Hematopoietic multipotent progenitor cell treated with erythropoietin and hydrocortisone succinate and interleukin-3 and kit ligand, for 15 days (in vitro differentiated cells): Measurements from ENCODE around the gene STK16.

Experiments used
- DNase-seq: peaks from one replicate; pipeline ENCODE4 v3.0.0-alpha.2; 2015; ENCODE audit warnings: low spot score

STK16 gene

DNA sequence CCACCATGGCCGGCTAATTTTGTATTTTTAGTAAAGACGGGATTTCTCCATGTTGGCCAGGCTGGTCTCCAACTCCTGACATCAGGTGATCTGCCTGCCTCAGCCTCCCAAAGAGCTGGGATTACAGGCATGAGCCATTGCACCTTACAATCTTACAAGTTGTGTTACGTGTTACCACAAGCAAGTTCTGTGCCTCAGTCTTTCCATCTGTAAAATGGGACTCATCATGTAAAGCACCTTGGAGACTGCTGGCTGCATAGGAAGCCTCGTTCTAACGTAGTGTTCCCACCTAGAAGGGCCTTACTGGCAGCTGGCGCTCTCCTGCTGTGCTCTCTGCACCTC lies 43.9 kb downstream of the STK16 start:
- DNase-seq: no peak

DNA sequence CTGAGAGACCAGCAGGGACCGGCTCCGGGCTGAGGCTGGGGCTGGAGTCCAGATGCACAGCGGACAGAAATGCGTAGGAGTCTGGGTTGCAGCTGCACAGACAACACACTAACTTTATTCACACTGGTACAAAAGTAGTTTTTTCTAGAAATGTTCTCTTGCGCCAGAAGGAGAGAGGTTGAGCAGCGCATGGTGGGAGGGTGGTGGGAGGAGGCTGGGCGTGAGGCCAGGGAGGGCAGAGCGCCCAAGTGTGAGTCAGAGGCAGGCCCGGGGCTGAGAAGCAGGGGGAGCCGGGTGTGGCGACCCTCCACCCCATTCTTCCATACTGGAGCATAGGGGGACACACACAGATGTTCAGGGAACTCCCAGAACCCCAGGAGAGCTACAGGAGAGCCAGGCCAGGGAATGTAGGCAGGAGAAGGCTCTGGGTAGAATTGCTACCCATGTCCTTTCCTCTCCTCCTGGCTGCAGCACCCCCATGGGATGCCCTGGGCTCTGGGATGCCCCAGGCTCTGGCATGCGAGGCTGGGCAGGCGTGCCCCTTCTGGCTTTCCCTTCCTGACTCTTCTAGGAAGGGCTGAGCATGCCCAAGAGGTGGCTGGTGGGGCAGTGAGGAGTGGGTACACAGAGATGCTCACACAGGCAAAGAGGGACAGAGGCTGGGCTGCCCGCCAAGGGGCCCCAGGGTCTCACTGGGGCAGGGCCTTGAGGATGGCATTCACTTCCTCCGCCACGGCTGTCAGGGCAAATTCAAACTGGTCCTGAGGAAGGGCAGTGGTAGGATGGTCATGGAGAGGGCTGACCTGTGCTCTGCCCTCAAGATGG lies 44.5 kb downstream of the STK16 start:
- peak; percentile 79 for DNase-seq

DNA sequence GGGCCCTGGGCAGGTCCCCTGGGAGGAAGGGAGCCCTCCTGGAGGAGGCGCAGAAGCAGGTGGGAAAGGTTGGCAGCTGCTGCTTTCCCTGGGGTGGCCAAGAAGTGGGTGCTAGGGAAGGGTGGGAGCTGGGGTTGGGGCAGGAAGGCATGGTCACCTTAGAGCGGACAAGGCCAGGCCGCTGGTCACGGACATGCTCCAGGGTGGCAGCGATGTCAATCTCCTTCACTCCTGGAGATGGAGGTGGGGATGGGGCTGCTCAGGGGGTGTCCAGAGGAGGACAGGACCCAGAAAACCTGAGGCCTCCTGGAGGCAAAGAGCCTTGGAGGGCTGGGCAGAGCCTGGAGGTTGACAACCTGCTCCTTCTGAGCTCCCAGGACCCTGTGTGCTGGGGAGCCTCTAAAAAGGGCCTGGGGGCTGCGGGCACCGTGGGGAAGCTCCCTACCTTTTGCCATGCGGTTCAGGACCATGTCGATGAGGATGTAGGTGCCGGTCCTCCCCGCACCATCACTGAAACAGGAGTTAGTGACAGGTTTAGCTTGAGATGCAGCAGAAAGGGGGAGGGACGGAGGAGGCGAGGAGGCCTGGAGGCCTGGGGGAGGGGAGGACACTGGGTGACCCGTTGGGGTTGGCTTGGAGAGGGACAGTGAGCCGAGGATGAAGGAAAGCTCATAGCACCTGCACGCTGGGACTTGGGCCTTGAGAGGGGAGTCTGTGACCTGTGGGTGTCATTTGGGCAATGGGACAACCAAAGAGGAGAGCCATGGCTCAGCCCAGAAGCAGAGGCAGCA lies 45.3 kb downstream of the STK16 start:
- DNase-seq: no peak

DNA sequence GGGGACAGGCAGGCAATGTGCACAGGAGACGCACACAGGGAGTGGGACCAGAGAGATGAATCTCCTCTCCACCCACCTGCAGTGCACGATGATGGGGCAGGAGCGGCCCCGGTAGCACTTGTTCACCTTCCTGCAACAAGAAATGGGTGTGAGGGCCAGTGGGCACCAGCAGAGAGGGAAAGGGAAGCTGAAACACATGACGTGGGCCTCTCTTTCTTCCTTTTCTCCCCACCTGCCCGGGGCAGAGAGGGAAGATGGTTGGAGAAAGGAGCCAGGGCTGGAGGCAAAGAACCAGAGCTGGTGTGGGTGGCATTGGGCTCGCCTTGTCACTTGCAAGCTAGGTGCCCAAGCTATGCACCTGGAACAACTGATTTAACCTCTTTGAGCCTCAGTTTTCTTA lies 46.1 kb downstream of the STK16 start:
- DNase-seq: no peak

DNA sequence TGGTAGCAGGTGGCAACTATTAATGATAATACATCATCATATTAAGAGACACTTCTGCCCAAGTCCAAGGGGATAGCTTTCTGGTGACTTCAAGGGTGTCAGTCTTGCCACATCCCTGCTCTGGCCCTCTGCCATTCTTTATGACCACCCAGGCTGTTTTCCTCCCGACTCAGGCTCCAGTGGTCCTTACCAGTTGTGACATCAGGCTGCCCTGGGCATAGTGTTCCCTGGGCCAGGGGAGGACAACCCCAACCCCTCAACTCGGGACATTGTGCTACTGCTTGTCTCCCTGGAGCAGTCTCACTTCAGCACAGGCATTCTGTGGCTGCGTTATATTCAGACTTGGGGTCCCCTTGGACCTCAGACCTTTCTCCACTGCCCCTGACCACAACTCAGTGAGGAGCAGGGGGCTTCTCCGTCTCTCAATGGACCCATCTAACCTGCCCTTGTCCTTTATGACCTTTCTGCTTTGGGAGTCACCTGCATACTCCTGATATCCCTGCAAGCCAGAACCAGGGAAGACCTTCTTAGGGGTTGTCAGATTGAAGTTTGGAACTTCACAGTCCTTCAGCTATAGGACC lies 46.7 kb downstream of the STK16 start:
- DNase-seq: no peak

DNA sequence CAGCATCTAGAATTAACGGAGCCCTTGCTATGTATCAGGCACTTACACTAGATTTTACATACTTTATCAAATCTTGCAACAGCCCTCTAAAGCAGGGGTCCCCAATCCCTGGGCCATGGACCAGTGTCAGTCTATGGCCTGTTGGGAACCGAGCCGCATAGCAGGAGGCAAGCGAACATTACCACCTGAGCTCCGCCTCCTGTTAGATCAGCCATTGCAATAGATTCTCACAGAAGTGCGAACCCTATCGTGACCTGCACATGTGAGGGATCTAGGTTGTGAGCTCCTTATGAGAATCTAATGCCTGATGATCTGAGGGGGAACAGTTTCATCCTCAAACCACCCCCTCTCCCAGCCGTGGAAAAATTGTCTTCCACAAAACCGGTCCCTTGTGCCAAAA lies 47.3 kb downstream of the STK16 start:
- DNase-seq: no peak

DNA sequence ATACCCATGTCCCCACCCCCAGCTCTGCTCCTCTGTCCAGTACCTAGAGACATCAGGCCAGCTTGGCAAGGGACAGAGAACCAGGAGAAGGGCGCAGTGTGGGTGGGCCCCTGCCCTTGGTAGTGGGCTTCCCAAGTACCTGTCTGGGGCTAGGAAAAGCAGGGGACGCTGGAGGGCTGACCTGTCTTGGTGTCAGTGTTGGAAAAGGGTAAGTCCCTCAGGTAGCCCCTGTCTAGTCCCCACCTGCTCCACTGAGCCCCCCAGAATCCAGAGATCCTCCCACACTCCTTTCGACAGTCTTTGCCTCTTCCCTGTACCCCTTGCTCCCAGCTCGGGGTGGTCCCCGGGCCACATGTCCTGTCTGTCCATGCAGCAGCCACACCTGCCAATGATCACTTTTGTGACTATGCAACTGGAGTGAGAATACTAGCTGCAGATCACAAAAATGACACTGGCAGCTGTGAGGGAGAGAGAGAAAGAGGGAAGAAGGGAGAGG lies 48.5 kb downstream of the STK16 start:
- no peak for DNase-seq

DNA sequence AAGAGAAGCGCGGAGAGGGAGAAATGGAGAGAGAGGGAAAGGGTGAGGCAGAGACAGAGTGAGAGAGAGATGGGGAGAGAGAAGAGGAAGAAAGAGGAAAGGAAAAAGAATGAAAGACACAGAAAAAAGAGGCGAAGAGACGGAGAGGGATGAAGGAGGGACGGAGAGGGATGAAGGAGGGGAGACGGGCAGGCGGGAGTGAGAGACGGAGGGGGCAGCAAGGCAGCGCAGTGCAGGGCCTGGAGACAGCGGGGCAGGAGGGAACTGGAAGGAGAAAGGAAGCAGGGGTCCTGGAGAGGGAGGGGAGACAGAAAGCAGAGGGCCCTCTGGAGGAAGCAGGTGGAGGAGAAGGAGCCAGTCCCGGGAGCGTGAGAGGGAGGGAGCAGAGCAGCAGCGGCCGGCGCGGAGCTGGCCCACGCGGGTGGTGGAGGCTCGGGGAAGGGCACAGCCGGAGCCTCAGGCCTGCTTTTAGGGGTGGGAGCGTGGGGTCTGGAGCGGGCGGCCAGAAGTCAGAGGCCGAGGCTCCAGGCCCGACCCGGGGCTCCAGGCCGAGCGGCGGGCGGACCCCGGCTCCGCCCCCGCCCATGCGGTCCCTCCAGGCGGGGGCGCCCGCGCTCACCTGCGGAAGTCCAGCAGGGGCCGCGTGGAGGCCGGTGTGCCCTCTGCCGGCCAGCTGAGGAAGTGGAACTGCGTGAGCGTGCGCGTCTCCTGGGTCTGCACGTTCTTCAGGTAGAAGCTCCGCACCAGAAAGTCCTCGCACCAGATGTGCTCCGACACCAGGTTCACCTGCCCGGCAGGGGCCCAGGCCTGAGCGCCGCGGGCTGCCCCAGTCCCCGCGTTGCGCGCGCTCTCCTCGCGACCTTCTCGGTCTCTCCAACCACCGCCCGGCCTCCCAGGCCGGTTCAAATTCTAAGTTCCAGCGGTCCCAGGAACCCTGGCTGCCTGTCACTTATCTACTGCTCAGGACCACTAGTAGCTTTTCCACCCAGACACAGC lies 49.4 kb downstream of the STK16 start:
- DNase-seq: peak; percentile 91

DNA sequence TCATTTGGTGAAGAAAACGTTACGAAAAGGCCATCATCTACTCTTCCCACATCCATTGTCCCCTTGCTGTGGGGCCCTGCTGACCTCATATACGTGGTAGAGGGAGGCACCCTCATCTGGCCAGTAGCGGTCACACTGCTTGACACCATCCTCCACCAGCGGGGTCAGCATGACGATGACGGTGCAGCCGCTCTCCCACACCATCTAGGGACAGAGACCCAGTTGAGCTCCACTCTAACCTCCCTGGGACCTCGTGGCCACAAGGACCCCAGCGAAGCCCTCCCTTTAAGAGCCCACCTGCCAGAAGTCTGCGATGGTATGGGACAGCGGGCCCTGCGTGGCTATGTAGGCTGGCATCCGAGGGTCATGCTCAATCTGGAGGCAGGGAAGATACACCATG lies 50.9 kb downstream of the STK16 start:
- DNase-seq: no peak

DNA sequence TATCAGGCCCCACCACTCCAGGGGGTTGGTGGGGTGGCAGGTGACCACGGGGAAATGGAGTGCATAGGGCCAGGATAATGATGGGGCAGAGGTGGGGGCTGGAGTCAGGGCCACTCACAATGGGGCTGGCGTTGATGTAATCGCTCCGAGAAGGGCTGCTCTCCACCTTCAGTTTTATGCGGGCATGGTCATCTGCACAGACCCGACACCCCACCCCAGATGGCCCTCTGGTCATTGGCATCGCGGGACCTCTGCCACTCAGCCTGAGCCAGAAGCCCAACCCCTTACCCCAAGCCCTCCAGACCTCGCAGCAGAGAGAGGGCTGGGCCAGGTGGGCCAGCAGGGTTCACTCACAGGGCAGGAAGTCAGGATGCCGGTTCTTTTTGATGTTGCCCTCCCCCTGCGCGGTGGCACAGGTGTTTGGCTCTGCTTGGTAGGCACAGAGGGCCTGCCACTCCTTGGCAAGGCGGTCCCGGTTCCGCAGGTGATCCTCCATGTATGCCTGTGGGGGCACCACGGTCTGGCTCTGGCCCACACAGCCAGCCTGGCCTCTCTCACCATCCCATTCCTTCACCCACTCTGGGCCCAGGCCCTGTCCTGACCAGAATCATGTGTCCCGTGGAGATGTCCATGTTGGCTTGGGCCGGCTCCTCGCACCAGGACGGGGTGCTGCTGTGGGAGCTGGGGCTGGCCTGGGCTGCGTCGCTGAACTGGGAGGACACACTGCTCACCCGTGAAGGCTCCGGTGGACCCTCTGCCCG lies 51.5 kb downstream of the STK16 start:
- DNase-seq: no peak

DNA sequence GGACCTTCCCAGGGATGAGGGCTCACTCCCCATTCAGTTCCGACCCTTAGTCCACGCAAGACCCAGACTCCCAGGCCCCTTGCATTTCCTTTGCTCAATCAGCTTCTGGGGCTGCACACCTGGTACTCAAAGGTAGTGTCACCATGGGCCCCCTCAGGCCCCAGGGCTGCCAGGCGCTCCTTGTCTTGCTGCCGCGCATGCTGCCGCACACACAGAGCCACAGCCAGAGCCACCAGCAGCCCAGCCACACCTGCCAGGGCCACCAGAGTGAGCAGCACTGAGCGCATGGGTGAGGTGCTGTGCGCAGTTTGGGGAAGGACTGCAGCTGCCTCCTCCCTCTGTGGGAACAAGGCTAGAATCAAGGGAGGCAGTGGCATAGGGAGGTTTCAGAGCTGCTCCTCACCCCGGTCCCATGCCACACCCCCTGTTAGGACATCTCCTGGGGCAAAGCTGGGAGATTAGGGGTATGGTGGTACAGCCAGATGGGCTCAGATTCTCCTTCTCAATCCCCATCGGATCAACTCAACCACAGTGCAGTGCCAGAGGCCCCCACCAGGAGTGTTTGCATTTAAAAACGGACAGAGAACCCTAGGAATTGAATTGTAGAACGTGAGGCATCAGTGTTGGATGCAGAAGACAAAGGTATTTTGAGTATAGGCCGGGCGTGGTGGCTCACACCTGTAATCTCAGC lies 52.6 kb downstream of the STK16 start:
- DNase-seq: no peak

DNA sequence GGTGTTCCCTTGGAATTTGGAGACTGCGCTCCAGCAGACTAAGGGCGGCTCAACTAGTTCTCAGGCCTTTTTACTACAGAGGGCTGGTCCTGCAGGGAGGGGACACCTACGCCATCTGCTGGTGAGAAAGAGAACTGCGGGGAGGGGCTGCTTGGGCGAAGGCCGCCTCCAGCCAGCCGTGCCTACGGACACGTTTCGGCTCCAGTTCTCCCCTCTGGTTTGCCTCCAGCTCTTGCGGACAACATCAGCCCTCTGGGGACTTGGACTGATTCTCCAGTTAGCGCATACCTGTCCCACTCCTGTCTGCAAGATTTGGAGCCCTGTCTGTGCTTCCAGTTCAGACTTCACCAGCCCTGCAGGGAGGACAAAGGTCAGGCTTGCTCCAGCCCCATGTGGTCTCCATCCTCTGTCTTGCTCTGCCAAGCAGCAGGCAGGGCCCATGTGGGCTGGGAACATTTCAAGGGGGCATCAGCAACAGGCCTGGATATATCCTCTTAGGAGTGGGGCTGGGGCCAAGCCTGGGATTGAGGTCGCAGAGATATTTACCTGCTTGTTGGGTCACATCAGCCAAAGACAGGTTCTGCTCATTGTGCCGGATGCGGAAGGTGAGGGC lies 53.6 kb downstream of the STK16 start:
- DNase-seq: peak; percentile 89

DNA sequence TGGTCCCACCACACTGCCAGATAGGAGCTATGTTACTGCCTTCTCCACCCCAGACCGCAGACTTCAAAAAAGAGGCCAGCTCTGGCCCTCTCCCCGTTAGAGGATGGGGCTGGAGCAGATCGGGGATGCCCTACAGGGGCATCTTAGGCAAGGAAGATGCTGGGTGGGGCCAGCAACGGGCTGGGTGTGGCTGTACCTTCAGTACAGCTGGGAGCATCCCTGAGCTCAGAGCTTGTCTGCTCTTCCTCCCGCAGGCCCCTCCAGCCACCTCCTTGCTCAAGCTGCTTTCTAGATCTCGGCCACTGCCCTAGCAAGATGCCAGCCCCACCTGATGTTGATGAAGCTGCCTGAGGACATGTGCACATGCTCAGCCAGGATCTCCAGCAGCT lies 54.1 kb downstream of the STK16 start:
- DNase-seq: no peak
